ENCODE results near the gene U2AF2. TPM values are rescaled to one million over a fixed set of nuclear protein-coding genes. Genes with fewer than 3 reads are reported as not detected.

The U2AF2 gene
- total RNA-seq, 4 donors from 2014 or later: 115 to 242 (median 141) TPM

DNA sequence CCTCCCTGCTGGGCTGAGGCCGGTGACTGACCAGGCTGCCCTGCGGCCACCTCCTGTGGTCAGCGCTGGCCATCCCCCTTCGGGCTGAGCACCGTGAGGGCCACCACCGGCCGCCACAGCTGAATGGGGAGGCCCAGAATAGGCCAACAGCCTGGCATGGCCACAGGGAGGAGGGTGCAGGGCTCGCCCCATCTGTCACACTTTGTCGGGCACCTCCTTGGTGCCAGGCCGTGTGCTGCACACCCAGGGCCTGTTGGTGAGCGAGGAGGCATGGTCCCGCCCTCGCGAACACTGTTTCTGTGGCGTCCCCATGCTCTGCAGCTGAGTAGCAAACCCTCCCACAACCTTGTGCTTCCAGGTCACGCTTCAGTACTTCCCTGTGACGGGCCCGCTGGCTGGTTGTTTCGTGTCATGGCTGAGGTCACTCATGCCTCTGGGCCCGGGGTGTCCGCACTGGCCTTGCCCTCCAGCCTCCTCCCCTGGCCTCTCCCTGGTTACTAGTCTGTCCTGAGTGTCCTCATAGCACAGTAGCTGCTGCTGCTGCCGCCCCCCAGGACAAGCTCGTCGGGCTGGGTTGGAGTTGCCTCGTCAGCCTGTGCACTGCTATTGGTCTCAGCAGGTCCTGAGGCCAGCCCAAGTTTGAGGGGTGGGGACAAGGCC is 35.4 kb downstream of the U2AF2 start:
- no peak for DNase-seq (ENCODE audit: low spot score in 2 of 2)
- peaks cover 0 to 100% (median 48%) of the 10 kb centered on the region in 3 donors for H3K36me3 ChIP-seq
- peaks cover 0 to 23% (median 0%) of the 10 kb centered on the region in 4 donors for H3K4me1 ChIP-seq
- 87 to 88% methylated on average over 24 to 25 of the region's 25 CpGs for WGBS, 2 donors
- H3K9me3 ChIP-seq: no peaks in the 10 kb centered on the region
- H3K4me3 ChIP-seq: no peak overlapping the region
- no peaks in the 10 kb centered on the region for H3K27me3 ChIP-seq
- TF ChIP-seq EP300 (IDR thresholded peaks at IDR 0.05): no peak
- TF ChIP-seq CTCF (IDR thresholded peaks at IDR 0.05): no peak
- TF ChIP-seq POLR2A (IDR thresholded peaks at IDR 0.05): no peak
- H3K27ac ChIP-seq: no peak overlapping the region

DNA sequence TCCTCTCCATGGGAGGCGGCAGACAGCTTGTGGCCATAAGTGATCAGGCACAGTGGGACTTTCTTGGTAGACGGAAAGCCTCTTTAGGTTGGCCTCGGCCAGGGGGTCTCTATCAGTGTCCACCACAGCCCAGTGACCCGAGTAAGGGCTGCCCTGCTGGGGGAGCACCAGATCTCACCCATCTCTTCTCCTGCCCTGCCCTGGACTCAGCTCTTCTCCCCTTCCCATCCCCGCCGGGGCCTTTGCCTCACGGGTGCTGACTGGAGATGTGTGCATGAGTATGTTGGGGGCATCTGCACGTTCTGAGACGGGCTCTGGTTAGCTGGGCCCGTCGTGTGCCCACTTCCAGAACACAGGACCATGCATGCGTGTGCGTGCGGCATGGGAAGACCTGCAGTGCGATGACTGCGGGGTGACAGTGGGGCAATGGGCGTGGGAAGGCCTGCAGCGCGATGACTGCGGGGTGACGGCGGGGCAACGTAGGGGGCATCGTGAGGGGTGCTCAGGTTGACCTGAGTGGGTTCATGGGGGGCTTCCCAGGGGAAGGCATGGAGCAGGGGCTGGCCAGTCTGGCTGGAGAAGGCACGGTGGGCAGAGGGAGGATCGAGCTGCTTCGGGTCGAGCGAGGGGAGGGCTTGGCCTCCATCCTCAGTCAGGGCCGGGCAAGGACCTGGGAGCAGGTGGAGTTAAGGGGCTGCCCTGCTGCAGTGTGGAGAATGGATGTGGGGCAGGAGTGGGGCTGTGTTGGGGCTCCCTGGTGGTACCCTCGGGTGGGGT is 36.1 kb downstream of the U2AF2 start:
- WGBS, 2 donors: 92% methylated on average over 30 to 31 of the region's 31 CpGs
- no peaks in the 10 kb centered on the region for H3K27me3 ChIP-seq
- no peak overlapping the region for H3K27ac ChIP-seq
- H3K9me3 ChIP-seq: no peaks in the 10 kb centered on the region
- H3K4me1 ChIP-seq: peaks cover 0 to 16% (median 0%) of the 10 kb centered on the region in 4 donors
- TF ChIP-seq POLR2A (IDR thresholded peaks at IDR 0.05) (no peak), CTCF (IDR thresholded peaks at IDR 0.05) (no peak), EP300 (IDR thresholded peaks at IDR 0.05) (no peak)
- H3K36me3 ChIP-seq: peaks cover 0 to 100% (median 41%) of the 10 kb centered on the region in 3 donors
- H3K4me3 ChIP-seq: no peak overlapping the region
- DNase-seq (ENCODE audit: low spot score in 2 of 2): no peak

DNA sequence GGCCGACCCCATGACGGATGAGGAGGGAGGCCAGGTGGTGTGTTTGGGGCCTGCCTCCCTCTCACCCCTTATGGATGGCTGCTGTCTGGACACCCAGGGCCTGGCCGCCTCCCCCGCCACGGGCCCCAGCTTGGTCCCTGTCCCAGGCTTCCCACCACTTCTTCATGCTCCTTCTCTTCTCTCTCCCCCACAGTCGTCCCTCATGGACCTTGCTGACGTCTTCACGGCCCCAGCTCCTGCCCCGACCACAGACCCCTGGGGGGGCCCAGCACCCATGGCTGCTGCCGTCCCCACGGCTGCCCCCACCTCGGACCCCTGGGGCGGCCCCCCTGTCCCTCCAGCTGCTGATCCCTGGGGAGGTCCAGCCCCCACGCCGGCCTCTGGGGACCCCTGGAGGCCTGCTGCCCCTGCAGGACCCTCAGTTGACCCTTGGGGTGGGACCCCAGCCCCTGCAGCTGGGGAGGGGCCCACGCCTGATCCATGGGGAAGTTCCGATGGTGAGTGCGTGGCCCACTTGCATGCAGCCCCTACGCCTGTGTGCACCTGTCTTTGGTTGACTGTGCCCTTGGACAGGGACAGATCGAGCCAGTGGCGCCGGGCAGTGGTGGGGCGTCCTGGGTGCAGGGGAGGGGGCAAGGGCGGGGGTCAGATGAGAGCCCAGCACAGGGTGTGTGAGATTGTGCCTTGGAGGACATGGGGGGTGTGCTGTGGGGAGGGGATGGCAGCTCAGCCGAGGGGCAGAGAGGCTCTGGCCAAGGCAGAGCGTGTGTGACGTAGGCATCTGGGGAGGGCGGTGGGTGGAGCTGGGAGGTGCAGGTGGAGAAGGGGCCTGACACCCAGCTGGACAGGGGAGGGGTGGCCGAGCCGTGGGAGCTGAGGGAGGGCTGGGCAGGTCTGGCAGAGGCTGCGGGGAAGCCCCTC is 37.0 kb downstream of the U2AF2 start:
- DNase-seq (ENCODE audit: low spot score in 2 of 2): no peak
- Histone ChIP-seq H3K4me1 (peaks cover 0 to 16% (median 0%) of the 10 kb centered on the region in 4 donors), H3K36me3 (peaks cover 0 to 100% (median 39%) of the 10 kb centered on the region in 3 donors), H3K4me3 (no peak overlapping the region), H3K27me3 (no peaks in the 10 kb centered on the region), H3K27ac (no peak overlapping the region), H3K9me3 (no peaks in the 10 kb centered on the region)
- TF ChIP-seq POLR2A (IDR thresholded peaks at IDR 0.05): no peak
- no peak for TF ChIP-seq EP300 (IDR thresholded peaks at IDR 0.05)
- no peak for TF ChIP-seq CTCF (IDR thresholded peaks at IDR 0.05)
- WGBS, 2 donors: 87 to 91% methylated on average over 30 to 31 of the region's 31 CpGs

- H3K27ac ChIP-seq: no peak overlapping the region
- H3K9me3 ChIP-seq: no peaks in the 10 kb centered on the region
- WGBS, 2 donors: 87 to 91% methylated on average over 18 to 19 of the region's 19 CpGs
- TF ChIP-seq POLR2A (IDR thresholded peaks at IDR 0.05): no peak
- TF ChIP-seq CTCF (IDR thresholded peaks at IDR 0.05): no peak
- TF ChIP-seq EP300 (IDR thresholded peaks at IDR 0.05): no peak
- H3K4me3 ChIP-seq: no peak overlapping the region
- peaks cover 0 to 100% (median 39%) of the 10 kb centered on the region in 3 donors for H3K36me3 ChIP-seq
- DNase-seq (ENCODE audit: low spot score in 2 of 2): no peak
- peaks cover 0 to 10% (median 0%) of the 10 kb centered on the region in 4 donors for H3K4me1 ChIP-seq
- H3K27me3 ChIP-seq: no peaks in the 10 kb centered on the region
These were observed 37.8 kb downstream of the U2AF2 start for GRCh38 chr19:55692681-55693081.
